ENCODE data around the gene CTDSPL. TPM values are rescaled to one million over a fixed set of nuclear protein-coding genes. Genes with fewer than 3 reads are reported as not detected.

CTDSPL gene
- total RNA-seq, 1 experiment from 2014 or later: 81.9 TPM

GRCh38 chr3:37816271-37816670 is 45.4 kb upstream of the CTDSPL start:
- no peak for DNase-seq
- Mint-ChIP-seq H3K9me3 (ENCODE audit: low read depth, unreplicated experiment) (no peaks in the 10 kb centered on the region), H3K27ac (ENCODE audit: unreplicated experiment) (no peak overlapping the region), H3K4me3 (ENCODE audit: low read depth, unreplicated experiment) (no peak overlapping the region), H3K4me1 (ENCODE audit: low read depth, unreplicated experiment) (no peaks in the 10 kb centered on the region), H3K27me3 (ENCODE audit: unreplicated experiment) (no peaks in the 10 kb centered on the region), H3K36me3 (ENCODE audit: insufficient read depth, unreplicated experiment) (no peaks in the 10 kb centered on the region)
- BruUV-seq (replicated peaks): no TSS peak
- CTCF ChIA-PET: no interaction called here
- intact Hi-C loops (cut with micrococcal nuclease; ENCODE audit: unreplicated experiment): no loop called here
- TF ChIP-seq CTCF (IDR thresholded peaks at IDR 0.05; ENCODE audit: unreplicated experiment): no peak

- no peaks in the 10 kb centered on the region for H3K27me3 Mint-ChIP-seq (ENCODE audit: unreplicated experiment)
- intact Hi-C loops (cut with micrococcal nuclease; ENCODE audit: unreplicated experiment): no loop called here
- no peaks in the 10 kb centered on the region for H3K9me3 Mint-ChIP-seq (ENCODE audit: low read depth, unreplicated experiment)
- DNase-seq: no peak
- no peaks in the 10 kb centered on the region for H3K4me1 Mint-ChIP-seq (ENCODE audit: low read depth, unreplicated experiment)
- CTCF ChIA-PET: no interaction called here
- H3K4me3 Mint-ChIP-seq (ENCODE audit: low read depth, unreplicated experiment): no peak overlapping the region
- no TSS peak for BruUV-seq (replicated peaks)
- H3K36me3 Mint-ChIP-seq (ENCODE audit: insufficient read depth, unreplicated experiment): no peaks in the 10 kb centered on the region
- TF ChIP-seq CTCF (IDR thresholded peaks at IDR 0.05; ENCODE audit: unreplicated experiment): no peak
- no peak overlapping the region for H3K27ac Mint-ChIP-seq (ENCODE audit: unreplicated experiment)
Measured at GRCh38 chr3:37819591-37819990, 42.1 kb upstream of the CTDSPL start.

- TF ChIP-seq CTCF (IDR thresholded peaks at IDR 0.05; ENCODE audit: unreplicated experiment): no peak
- Mint-ChIP-seq H3K27me3 (ENCODE audit: unreplicated experiment) (no peaks in the 10 kb centered on the region), H3K4me3 (ENCODE audit: low read depth, unreplicated experiment) (no peak overlapping the region), H3K36me3 (ENCODE audit: insufficient read depth, unreplicated experiment) (no peaks in the 10 kb centered on the region), H3K4me1 (ENCODE audit: low read depth, unreplicated experiment) (no peaks in the 10 kb centered on the region), H3K9me3 (ENCODE audit: low read depth, unreplicated experiment) (no peaks in the 10 kb centered on the region), H3K27ac (ENCODE audit: unreplicated experiment) (no peak overlapping the region)
- no TSS peak for BruUV-seq (replicated peaks)
- CTCF ChIA-PET: no interaction called here
- intact Hi-C loops (cut with micrococcal nuclease; ENCODE audit: unreplicated experiment): no loop called here
- DNase-seq: no peak
Measured at GRCh38 chr3:37820286-37820685, 41.4 kb upstream of the CTDSPL start.

GRCh38 chr3:37823189-37823588 is 38.5 kb upstream of the CTDSPL start:
- Mint-ChIP-seq H3K27me3 (ENCODE audit: unreplicated experiment) (no peaks in the 10 kb centered on the region), H3K27ac (ENCODE audit: unreplicated experiment) (no peak overlapping the region), H3K4me3 (ENCODE audit: low read depth, unreplicated experiment) (no peak overlapping the region), H3K36me3 (ENCODE audit: insufficient read depth, unreplicated experiment) (no peaks in the 10 kb centered on the region), H3K4me1 (ENCODE audit: low read depth, unreplicated experiment) (no peaks in the 10 kb centered on the region), H3K9me3 (ENCODE audit: low read depth, unreplicated experiment) (no peaks in the 10 kb centered on the region)
- no peak for DNase-seq
- TF ChIP-seq CTCF (IDR thresholded peaks at IDR 0.05; ENCODE audit: unreplicated experiment): no peak
- CTCF ChIA-PET: no interaction called here
- no TSS peak for BruUV-seq (replicated peaks)
- intact Hi-C loops (cut with micrococcal nuclease; ENCODE audit: unreplicated experiment): no loop called here
